Epidermal melanocyte (primary cell): ENCODE data around the gene ZNF407.

Experiments used
- DNase-seq: peaks from one replicate; pipeline ENCODE4 v3.0.0; 2011; ENCODE audit warnings: low spot score; ENCODE audit not compliant: insufficient read length

ZNF407 gene

GRCh38 chr18:75111760-75112159, 514.1 kb downstream of the ZNF407 start:
- DNase-seq = no peak

- no peak for DNase-seq
These were observed 514.8 kb downstream of the ZNF407 start for GRCh38 chr18:75112186-75113096.

GRCh38 chr18:75113455-75113854, 515.8 kb downstream of the ZNF407 start:
- no peak for DNase-seq

GRCh38 chr18:75114231-75114764, 516.6 kb downstream of the ZNF407 start:
- no peak for DNase-seq
